T-helper 2 cell (primary cell): ENCODE data around the gene ST6GALNAC6.
"Not testable (repeated sequence)": the region's sequence is repeated elsewhere in the genome, so short reads cannot be mapped to it uniquely, and the experiment has no call there.

Source experiments
- DNase-seq, 5 experiments: peaks; one replicate each; pipeline versions ENCODE4 v3.0.0 to v3.0.0-alpha.2; 2012 to 2022

The ST6GALNAC6 gene

GRCh38 chr9:127887792-127888191, 11.6 kb downstream of the ST6GALNAC6 start:
- peak in 1 of 5 experiments; percentile 35 for DNase-seq

- no peak for DNase-seq
These were observed 12.9 kb downstream of the ST6GALNAC6 start for GRCh38 chr9:127886401-127886972.

GRCh38 chr9:127885508-127886281, 13.7 kb downstream of the ST6GALNAC6 start:
- DNase-seq: no peak

GRCh38 chr9:127884976-127885490, 14.4 kb downstream of the ST6GALNAC6 start:
- DNase-seq: no peak

GRCh38 chr9:127884427-127884911, 14.9 kb downstream of the ST6GALNAC6 start:
- DNase-seq: no peak

GRCh38 chr9:127883959-127884358, 15.4 kb downstream of the ST6GALNAC6 start:
- no peak for DNase-seq

- not testable (repeated sequence) for DNase-seq
These were observed 17.7 kb downstream of the ST6GALNAC6 start for GRCh38 chr9:127881715-127882114.

- DNase-seq: no peak
These were observed 19.3 kb downstream of the ST6GALNAC6 start for GRCh38 chr9:127880143-127880542.

GRCh38 chr9:127878652-127879390, 20.6 kb downstream of the ST6GALNAC6 start:
- no peak for DNase-seq

- no peak for DNase-seq
These were observed 21.3 kb downstream of the ST6GALNAC6 start for GRCh38 chr9:127878001-127878651.

GRCh38 chr9:127877566-127877998, 21.8 kb downstream of the ST6GALNAC6 start, which contains the start of gene AK1:
AK1 (minus strand) TSS chr9:127877675; CDS start chr9:127874617, 3,058 bp downstream.
- DNase-seq: no peak

GRCh38 chr9:127876764-127877562, 22.4 kb downstream of the ST6GALNAC6 start:
- DNase-seq: no peak

- no peak for DNase-seq
These were observed 23.2 kb downstream of the ST6GALNAC6 start for GRCh38 chr9:127876026-127876763.

GRCh38 chr9:127875306-127875966, 24.0 kb downstream of the ST6GALNAC6 start:
- no peak for DNase-seq

- no peak for DNase-seq
These were observed 24.8 kb downstream of the ST6GALNAC6 start for GRCh38 chr9:127874301-127875221.

- DNase-seq: no peak
These were observed 25.5 kb downstream of the ST6GALNAC6 start for GRCh38 chr9:127873886-127874285.

GRCh38 chr9:127873223-127873691, 26.1 kb downstream of the ST6GALNAC6 start:
- no peak for DNase-seq

GRCh38 chr9:127872369-127873222, 26.8 kb downstream of the ST6GALNAC6 start:
- DNase-seq: no peak
